Hepatocyte (in vitro differentiated cells): ENCODE results near the gene GALNT1. TPM values are rescaled to one million over a fixed set of nuclear protein-coding genes. Genes with fewer than 3 reads are reported as not detected.

Experiments
- DNase-seq: peaks from one replicate; pipeline ENCODE4 v3.0.0-alpha.2; 2016; ENCODE audit warnings: low spot score
- H2AFZ ChIP-seq: fragments of 200-600 bp; sonication (generic); 2 replicates; pipeline ENCODE4 v1.6.0; 2016; ENCODE audit warnings: antibody characterized with exemption, mild to moderate bottlenecking
- H3K27ac ChIP-seq: fragments of 200-600 bp; sonication (generic); 2 replicates; pipeline ENCODE4 v1.5.1; 2016; ENCODE audit warnings: mild to moderate bottlenecking
- H3K27me3 ChIP-seq: fragments of 200-600 bp; sonication (generic); 2 replicates; pipeline ENCODE4 v1.6.1; 2016
- H3K36me3 ChIP-seq: fragments of 200-600 bp; sonication (generic); replicated peaks from 2 replicates; pipeline ENCODE4 v1.5.1; 2016; ENCODE audit warnings: low read depth; ENCODE audit not compliant: insufficient read depth
- H3K4me1 ChIP-seq: fragments of 200-600 bp; sonication (generic); 2 replicates; pipeline ENCODE4 v1.5.1; 2016; ENCODE audit warnings: mild to moderate bottlenecking, moderate library complexity; ENCODE audit not compliant: insufficient read depth
- H3K4me2 ChIP-seq: fragments of 200-600 bp; sonication (generic); 2 replicates; pipeline ENCODE4 v1.6.0; 2016
- H3K4me3 ChIP-seq: fragments of 200-600 bp; sonication (generic); 2 replicates; pipeline ENCODE4 v1.5.1; 2016; ENCODE audit warnings: mild to moderate bottlenecking
- H3K79me2 ChIP-seq: fragments of 200-600 bp; sonication (generic); 2 replicates; pipeline ENCODE4 v1.6.0; 2017; ENCODE audit warnings: mild to moderate bottlenecking
- H3K9me2 ChIP-seq: fragments of 200-600 bp; sonication (generic); replicated peaks from 2 replicates; pipeline ENCODE4 v1.6.0; 2017; ENCODE audit warnings: mild to moderate bottlenecking; ENCODE audit not compliant: insufficient read depth
- H3K9me3 ChIP-seq: fragments of 200-600 bp; sonication (generic); 2 replicates; pipeline ENCODE4 v1.5.1; 2016; ENCODE audit warnings: low read depth, mild to moderate bottlenecking
- H4K20me1 ChIP-seq: fragments of 200-600 bp; sonication (generic); 2 replicates; pipeline ENCODE4 v1.6.0; 2016; ENCODE audit warnings: mild to moderate bottlenecking; ENCODE audit not compliant: insufficient read depth, poor library complexity, severe bottlenecking
- CTCF ChIP-seq: fragments of 200-600 bp; sonication (generic); IDR thresholded peaks from 2 replicates; pipeline ENCODE4 v1.5.1; 2016; ENCODE audit warnings: antibody characterized with exemption, mild to moderate bottlenecking; ENCODE audit not compliant: poor library complexity
- EZH2 ChIP-seq: fragments of 200-600 bp; sonication (generic); IDR thresholded peaks from 2 replicates; pipeline ENCODE4 v1.6.1; 2016; ENCODE audit warnings: antibody characterized with exemption, mild to moderate bottlenecking, borderline replicate concordance
- EZH2phosphoT487 ChIP-seq: fragments of 200-600 bp; sonication (generic); IDR thresholded peaks from one replicate; pipeline ENCODE4 v1.6.1; 2018; ENCODE audit warnings: antibody characterized with exemption, mild to moderate bottlenecking, low read depth, moderate library complexity; ENCODE audit not compliant: unreplicated experiment, severe bottlenecking
- WGBS: methylation state at CpG from one replicate; pipeline ENCODE4 v1.1.6; 2016; ENCODE audit warnings: low lambda C conversion rate; ENCODE audit errors: missing lambda C conversion rate; 5-methylcytosine and 5-hydroxymethylcytosine counted together
- polyA plus RNA-seq: library from polyadenylated mRNA; unstranded; fragments of >200 nt; fragmentation: Nextera tagmentation; extraction: Ambion mirVana; gene quantifications from 2 replicates; pipeline ENCODE4 v1.2.1, GENCODE V29; 2016
- total RNA-seq: library from RNA; depleted of rRNA; stranded (reverse); fragments of >200 nt; gene quantifications from 2 replicates; pipeline ENCODE4 v1.2.3, GENCODE V29; 2014

Gene GALNT1
- total and polyA plus RNA-seq, 2 experiments from 2014 or later, result 231 to 271 TPM

GRCh38 chr18:35688757-35689156 is 107.2 kb downstream of the GALNT1 start:
- no peak for DNase-seq
- WGBS, result 100% methylated on average over 1 of the region's 1 CpG
- no peaks in the 10 kb centered on the region for H3K9me2 ChIP-seq
- TF ChIP-seq EZH2 (no peak), CTCF (no peak), EZH2phosphoT487 (no peak)
- H3K4me3 ChIP-seq, result no peak overlapping the region
- H3K9me3 ChIP-seq, result no peaks in the 10 kb centered on the region
- no peaks in the 10 kb centered on the region for H3K36me3 ChIP-seq
- no peaks in the 10 kb centered on the region for H3K4me1 ChIP-seq
- H3K27me3 ChIP-seq, result no peaks in the 10 kb centered on the region
- no peak overlapping the region for H3K27ac ChIP-seq
- no peak overlapping the region for H2AFZ ChIP-seq
- no peaks in the 10 kb centered on the region for H3K79me2 ChIP-seq
- H3K4me2 ChIP-seq, result no peak overlapping the region
- H4K20me1 ChIP-seq, result no peaks in the 10 kb centered on the region

GRCh38 chr18:35689728-35690127 is 108.2 kb downstream of the GALNT1 start:
- H3K27ac ChIP-seq, result no peak overlapping the region
- no peak overlapping the region for H3K4me2 ChIP-seq
- H3K36me3 ChIP-seq, result no peaks in the 10 kb centered on the region
- H3K27me3 ChIP-seq, result no peaks in the 10 kb centered on the region
- DNase-seq, result no peak
- no peaks in the 10 kb centered on the region for H3K4me1 ChIP-seq
- 92% methylated on average over 5 of the region's 5 CpGs for WGBS
- H3K79me2 ChIP-seq, result no peaks in the 10 kb centered on the region
- TF ChIP-seq EZH2phosphoT487 (no peak), EZH2 (no peak), CTCF (no peak)
- no peak overlapping the region for H3K4me3 ChIP-seq
- no peak overlapping the region for H2AFZ ChIP-seq
- no peaks in the 10 kb centered on the region for H4K20me1 ChIP-seq
- H3K9me2 ChIP-seq, result no peaks in the 10 kb centered on the region
- no peaks in the 10 kb centered on the region for H3K9me3 ChIP-seq

- DNase-seq, result no peak
- whole genome bisulfite sequencing, result 98% methylated on average over 4 of the region's 4 CpGs
- H3K4me3 ChIP-seq, result no peak overlapping the region
- H3K36me3 ChIP-seq, result no peaks in the 10 kb centered on the region
- no peaks in the 10 kb centered on the region for H3K9me3 ChIP-seq
- H4K20me1 ChIP-seq, result no peaks in the 10 kb centered on the region
- no peak overlapping the region for H3K4me2 ChIP-seq
- H3K9me2 ChIP-seq, result no peaks in the 10 kb centered on the region
- H3K79me2 ChIP-seq, result no peaks in the 10 kb centered on the region
- no peak overlapping the region for H2AFZ ChIP-seq
- no peaks in the 10 kb centered on the region for H3K4me1 ChIP-seq
- TF ChIP-seq EZH2 (no peak), EZH2phosphoT487 (no peak), CTCF (no peak)
- no peak overlapping the region for H3K27ac ChIP-seq
- H3K27me3 ChIP-seq, result no peaks in the 10 kb centered on the region
Observed at GRCh38 chr18:35691625-35692024, 110.1 kb downstream of the GALNT1 start.

GRCh38 chr18:35692866-35693265 is 111.3 kb downstream of the GALNT1 start:
- peak; percentile 15 for DNase-seq
- Histone ChIP-seq H3K9me3 (no peaks in the 10 kb centered on the region), H4K20me1 (no peaks in the 10 kb centered on the region), H3K27me3 (no peaks in the 10 kb centered on the region), H3K79me2 (no peaks in the 10 kb centered on the region), H3K36me3 (no peaks in the 10 kb centered on the region), H3K4me3 (no peak overlapping the region), H3K9me2 (no peaks in the 10 kb centered on the region), H2AFZ (no peak overlapping the region), H3K4me2 (no peak overlapping the region), H3K27ac (no peak overlapping the region), H3K4me1 (no peaks in the 10 kb centered on the region)
- TF ChIP-seq CTCF (no peak), EZH2 (no peak), EZH2phosphoT487 (no peak)
- 82% methylated on average over 3 of the region's 3 CpGs for WGBS
